ENCODE data around the gene BRD3. TPM values are rescaled to one million over a fixed set of nuclear protein-coding genes. Genes with fewer than 3 reads are reported as not detected.

BRD3 gene
- total RNA-seq, 1 experiment from 2014 or later = 108 TPM

DNA sequence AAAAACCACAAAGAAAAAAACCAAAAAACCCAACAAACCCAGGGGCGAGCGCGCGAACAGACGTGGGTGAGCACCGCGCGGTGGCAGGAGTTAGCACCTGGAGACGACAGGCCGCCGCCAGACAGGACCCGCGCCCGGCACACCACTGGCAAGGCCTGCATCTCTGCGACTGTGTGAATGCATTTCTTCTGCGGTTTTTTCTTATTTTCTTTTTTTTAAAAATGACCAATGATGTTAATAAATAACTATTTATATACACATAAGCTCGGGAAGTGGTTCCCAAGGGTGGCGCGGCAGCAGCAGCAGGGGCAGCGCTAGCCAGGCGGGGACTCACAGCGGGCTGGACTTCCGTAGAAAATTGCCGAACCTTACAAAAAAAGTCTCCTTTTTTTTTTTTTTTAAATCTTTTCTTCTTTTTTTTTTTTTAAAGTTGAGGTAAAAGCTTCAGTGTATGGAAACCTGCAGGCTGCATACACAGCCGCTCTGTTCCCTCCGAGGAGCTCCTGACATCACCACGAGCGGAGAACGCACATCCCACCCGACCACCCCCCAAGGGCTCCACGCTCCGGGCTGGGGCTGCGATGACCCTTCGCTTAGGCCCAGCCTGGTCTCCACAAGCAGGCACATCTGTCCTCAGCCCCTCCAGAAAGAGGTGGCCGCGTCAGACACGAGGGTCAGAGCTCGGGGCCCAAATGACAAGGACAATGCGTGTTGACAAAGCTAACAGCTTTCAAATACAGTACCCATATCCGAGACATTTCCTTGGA lies 35.2 kb downstream of the BRD3 start (continued):
- TF ChIP-seq, protein P1, sequence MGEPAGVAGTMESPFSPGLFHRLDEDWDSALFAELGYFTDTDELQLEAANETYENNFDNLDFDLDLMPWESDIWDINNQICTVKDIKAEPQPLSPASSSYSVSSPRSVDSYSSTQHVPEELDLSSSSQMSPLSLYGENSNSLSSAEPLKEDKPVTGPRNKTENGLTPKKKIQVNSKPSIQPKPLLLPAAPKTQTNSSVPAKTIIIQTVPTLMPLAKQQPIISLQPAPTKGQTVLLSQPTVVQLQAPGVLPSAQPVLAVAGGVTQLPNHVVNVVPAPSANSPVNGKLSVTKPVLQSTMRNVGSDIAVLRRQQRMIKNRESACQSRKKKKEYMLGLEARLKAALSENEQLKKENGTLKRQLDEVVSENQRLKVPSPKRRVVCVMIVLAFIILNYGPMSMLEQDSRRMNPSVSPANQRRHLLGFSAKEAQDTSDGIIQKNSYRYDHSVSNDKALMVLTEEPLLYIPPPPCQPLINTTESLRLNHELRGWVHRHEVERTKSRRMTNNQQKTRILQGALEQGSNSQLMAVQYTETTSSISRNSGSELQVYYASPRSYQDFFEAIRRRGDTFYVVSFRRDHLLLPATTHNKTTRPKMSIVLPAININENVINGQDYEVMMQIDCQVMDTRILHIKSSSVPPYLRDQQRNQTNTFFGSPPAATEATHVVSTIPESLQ (CRISPR knock-in tag; IDR thresholded peaks at IDR 0.05) = no peak
- no peak for TF ChIP-seq ESRRA (CRISPR knock-in tag; IDR thresholded peaks at IDR 0.05; ENCODE audit: borderline replicate concordance)
- no peak for TF ChIP-seq ETV6 (CRISPR knock-in tag; IDR thresholded peaks at IDR 0.05)
- TF ChIP-seq ATF1 (CRISPR knock-in tag; IDR thresholded peaks at IDR 0.05) = no peak
- TF ChIP-seq, protein P2, sequence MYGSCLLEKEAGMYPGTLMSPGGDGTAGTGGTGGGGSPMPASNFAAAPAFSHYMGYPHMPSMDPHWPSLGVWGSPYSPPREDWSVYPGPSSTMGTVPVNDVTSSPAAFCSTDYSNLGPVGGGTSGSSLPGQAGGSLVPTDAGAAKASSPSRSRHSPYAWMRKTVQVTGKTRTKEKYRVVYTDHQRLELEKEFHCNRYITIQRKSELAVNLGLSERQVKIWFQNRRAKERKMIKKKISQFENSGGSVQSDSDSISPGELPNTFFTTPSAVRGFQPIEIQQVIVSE (CRISPR knock-in tag; IDR thresholded peaks at IDR 0.05; ENCODE audit: borderline replicate concordance) = no peak
- TF ChIP-seq SP1 (CRISPR knock-in tag; conservative IDR thresholded peaks at IDR 0.05) = no peak
- no peak for TF ChIP-seq ZNF263 (CRISPR knock-in tag; IDR thresholded peaks at IDR 0.05; ENCODE audit: low read depth)
- no peak for TF ChIP-seq NFE2L1 (CRISPR knock-in tag; IDR thresholded peaks at IDR 0.05)
- no peak for TF ChIP-seq JUN (CRISPR knock-in tag; IDR thresholded peaks at IDR 0.05)
- no peak for TF ChIP-seq ZNF423 (CRISPR knock-in tag; IDR thresholded peaks at IDR 0.05)
- no peak for TF ChIP-seq RELA (CRISPR knock-in tag; IDR thresholded peaks at IDR 0.05; ENCODE audit: borderline replicate concordance)
- no peak for TF ChIP-seq CREM (CRISPR knock-in tag; IDR thresholded peaks at IDR 0.05)

DNA sequence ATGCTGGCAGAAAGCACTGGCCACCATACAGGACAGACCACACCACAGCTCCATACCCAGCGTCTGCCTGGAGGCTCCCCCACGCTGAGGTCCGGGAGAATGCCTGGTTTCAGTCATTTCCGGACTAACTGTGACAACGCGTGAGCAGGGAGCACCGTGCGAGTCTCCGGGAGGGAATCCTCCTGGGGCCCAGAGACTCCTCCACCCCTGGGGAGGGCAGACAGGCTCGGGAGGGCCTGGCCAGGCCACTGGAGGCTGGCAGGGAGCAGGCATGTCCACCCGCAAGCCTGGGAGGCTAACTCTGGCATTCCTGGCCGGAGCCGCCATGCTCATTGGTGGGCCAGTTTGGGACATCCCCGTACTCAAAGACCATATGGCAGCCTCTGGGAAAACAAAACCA lies 36.0 kb downstream of the BRD3 start:
- H3K36me3 Mint-ChIP-seq = peaks cover 38% of the 10 kb centered on the region
- no peaks in the 10 kb centered on the region for H3K4me1 Mint-ChIP-seq
- DNase-seq (ENCODE audit: low spot score) = no peak
- no peak overlapping the region for H3K4me3 Mint-ChIP-seq
- ChIA-PET POLR2A (no interaction called here), CTCF (no interaction called here)
- no peak overlapping the region for H3K27ac Mint-ChIP-seq
- H3K9me3 Mint-ChIP-seq = no peaks in the 10 kb centered on the region
- H3K27me3 Mint-ChIP-seq (ENCODE audit: low read depth) = no peaks in the 10 kb centered on the region
- ATAC-seq = no peak
- TF ChIP-seq, protein P3, sequence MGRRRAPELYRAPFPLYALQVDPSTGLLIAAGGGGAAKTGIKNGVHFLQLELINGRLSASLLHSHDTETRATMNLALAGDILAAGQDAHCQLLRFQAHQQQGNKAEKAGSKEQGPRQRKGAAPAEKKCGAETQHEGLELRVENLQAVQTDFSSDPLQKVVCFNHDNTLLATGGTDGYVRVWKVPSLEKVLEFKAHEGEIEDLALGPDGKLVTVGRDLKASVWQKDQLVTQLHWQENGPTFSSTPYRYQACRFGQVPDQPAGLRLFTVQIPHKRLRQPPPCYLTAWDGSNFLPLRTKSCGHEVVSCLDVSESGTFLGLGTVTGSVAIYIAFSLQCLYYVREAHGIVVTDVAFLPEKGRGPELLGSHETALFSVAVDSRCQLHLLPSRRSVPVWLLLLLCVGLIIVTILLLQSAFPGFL (CRISPR knock-in tag; IDR thresholded peaks at IDR 0.05; ENCODE audit: borderline replicate concordance) = no peak
- no peak for TF ChIP-seq ESRRA (CRISPR knock-in tag; IDR thresholded peaks at IDR 0.05; ENCODE audit: borderline replicate concordance)
- TF ChIP-seq KAT7 (CRISPR knock-in tag; IDR thresholded peaks at IDR 0.05; ENCODE audit: borderline replicate concordance) = no peak
- TF ChIP-seq NR1H2 (CRISPR knock-in tag; IDR thresholded peaks at IDR 0.05) = no peak
- TF ChIP-seq MXD4 (CRISPR knock-in tag; IDR thresholded peaks at IDR 0.05; ENCODE audit: borderline replicate concordance) = no peak
- no peak for TF ChIP-seq ZBTB21 (CRISPR knock-in tag; IDR thresholded peaks at IDR 0.05; ENCODE audit: borderline replicate concordance)
- no peak for TF ChIP-seq GTF2I (CRISPR knock-in tag; conservative IDR thresholded peaks at IDR 0.05)
- TF ChIP-seq FOXJ3 (CRISPR knock-in tag; IDR thresholded peaks at IDR 0.05; ENCODE audit: borderline replicate concordance) = no peak
- no peak for TF ChIP-seq ZNF138 (CRISPR knock-in tag; conservative IDR thresholded peaks at IDR 0.05)
- TF ChIP-seq, protein P4, sequence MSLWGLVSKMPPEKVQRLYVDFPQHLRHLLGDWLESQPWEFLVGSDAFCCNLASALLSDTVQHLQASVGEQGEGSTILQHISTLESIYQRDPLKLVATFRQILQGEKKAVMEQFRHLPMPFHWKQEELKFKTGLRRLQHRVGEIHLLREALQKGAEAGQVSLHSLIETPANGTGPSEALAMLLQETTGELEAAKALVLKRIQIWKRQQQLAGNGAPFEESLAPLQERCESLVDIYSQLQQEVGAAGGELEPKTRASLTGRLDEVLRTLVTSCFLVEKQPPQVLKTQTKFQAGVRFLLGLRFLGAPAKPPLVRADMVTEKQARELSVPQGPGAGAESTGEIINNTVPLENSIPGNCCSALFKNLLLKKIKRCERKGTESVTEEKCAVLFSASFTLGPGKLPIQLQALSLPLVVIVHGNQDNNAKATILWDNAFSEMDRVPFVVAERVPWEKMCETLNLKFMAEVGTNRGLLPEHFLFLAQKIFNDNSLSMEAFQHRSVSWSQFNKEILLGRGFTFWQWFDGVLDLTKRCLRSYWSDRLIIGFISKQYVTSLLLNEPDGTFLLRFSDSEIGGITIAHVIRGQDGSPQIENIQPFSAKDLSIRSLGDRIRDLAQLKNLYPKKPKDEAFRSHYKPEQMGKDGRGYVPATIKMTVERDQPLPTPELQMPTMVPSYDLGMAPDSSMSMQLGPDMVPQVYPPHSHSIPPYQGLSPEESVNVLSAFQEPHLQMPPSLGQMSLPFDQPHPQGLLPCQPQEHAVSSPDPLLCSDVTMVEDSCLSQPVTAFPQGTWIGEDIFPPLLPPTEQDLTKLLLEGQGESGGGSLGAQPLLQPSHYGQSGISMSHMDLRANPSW (CRISPR knock-in tag; conservative IDR thresholded peaks at IDR 0.05; ENCODE audit: low read depth) = no peak
